HG03439 (cell line): ENCODE results near the gene TMEM86A.
"Not testable (repeated sequence)": the region's sequence is repeated elsewhere in the genome, so short reads cannot be mapped to it uniquely, and the experiment has no call there.

Source experiments
- ATAC-seq: cut with Tn5 transposase; IDR thresholded peaks from one replicate; pipeline ENCODE4 v1.9.1; 2021; ENCODE audit warnings: mild to moderate bottlenecking, moderate library complexity; ENCODE audit not compliant: unreplicated experiment

The TMEM86A gene, protein sequence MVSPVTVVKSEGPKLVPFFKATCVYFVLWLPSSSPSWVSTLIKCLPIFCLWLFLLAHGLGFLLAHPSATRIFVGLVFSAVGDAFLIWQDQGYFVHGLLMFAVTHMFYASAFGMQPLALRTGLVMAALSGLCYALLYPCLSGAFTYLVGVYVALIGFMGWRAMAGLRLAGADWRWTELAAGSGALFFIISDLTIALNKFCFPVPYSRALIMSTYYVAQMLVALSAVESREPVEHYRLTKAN

DNA sequence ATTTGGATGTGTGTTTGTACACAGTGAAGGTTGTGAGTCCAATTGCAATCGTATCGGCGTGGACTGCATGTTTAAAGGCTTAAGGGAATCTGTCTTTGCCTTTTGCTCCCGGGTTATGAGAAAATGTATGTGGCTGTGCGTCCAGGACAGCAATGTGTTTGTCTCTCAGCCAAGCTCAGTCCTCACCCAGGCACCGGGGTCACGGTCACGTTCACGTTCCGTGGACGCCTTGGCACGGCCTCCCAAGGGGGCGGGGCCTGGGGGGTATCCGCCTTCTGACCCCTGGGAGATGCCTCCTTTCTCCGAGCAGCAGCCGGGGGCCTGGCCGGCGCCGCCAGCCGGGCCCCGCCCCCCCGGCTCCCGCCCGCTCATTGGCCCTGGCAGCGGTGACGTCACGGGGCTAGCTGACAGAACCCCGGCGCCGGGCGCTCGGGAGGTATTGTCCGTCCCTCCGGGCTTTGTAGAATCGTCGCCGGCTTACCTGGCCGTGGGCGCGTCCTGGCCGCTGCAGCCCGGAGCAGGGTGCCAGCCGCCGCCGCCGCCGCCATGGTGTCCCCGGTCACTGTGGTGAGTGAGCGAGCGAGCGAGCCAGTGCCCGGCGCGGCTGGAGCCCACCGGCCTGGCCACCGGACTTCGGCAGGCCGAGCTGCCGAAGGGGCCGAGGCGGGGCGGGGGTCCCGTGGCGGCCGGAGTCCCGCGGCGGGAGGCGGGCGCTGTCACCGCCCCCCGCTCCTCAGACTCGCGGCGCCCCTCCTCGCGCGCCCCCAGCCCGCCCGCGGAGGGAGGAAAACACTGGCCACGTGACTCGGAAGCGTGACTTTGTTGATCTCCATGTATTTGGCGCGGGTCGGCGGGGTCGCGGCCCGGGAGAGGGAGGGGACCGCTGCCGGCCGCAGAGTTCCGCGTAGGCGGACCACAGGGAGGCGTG, at the start of gene TMEM86A:
Gene TMEM86A (plus strand): TSS at position 439 of the 928 bp plus-strand sequence. CDS start 108 bp downstream, at position 547.
- ATAC-seq = peak; percentile 89

DNA sequence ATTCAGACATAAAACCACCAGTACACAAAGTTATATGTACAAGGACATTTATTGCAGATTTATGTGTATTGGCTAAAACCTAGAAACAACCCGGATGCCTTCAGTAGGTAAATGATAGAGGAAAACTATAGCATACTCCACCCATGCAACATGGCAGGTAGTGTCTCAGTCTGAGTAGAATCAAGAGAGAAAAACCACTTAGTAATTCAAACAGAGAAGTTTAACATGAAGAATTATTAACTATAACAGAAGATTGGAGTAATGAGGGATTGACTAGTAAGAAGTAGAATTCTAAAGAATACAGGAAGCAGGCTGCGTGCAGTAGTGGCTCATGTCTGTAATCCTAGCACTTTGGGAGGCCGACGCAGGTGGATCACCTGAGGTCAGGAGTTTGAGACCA, 48.2 kb upstream of the TMEM86A start:
- peak; percentile 31 for ATAC-seq

DNA sequence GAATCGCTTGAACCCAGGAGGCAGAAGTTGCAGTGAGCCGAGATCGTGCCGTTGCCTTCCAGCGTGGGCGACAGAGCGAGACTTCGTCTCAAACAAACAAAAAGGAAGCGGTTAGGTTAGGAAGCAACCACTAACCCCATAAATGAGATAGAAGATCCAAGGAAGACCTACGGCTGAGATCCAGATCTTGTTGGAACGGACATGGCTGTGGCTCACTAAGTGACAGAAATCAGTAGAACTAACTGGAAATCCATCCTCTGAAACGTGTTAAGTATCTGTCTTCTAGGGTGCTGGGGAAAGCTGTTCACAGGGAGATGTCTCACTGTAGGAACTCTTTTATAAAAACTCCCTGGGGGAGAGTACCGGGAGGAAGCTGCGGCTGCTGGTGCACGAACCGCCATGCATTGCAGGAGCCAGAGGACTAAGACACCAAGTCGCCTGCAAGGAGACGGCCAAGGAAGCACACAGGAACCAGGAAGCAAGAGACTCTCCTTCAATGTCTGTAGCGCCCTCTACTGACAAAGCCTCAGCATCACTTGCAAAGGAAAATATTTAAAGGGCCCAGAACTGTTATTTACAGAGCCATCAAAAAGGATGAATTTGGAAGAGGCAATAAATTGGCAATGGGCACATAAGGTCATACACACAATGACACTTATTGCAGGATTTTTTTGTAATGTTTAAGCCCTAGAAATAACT, 47.6 kb upstream of the TMEM86A start:
- ATAC-seq = peak; percentile 81

DNA sequence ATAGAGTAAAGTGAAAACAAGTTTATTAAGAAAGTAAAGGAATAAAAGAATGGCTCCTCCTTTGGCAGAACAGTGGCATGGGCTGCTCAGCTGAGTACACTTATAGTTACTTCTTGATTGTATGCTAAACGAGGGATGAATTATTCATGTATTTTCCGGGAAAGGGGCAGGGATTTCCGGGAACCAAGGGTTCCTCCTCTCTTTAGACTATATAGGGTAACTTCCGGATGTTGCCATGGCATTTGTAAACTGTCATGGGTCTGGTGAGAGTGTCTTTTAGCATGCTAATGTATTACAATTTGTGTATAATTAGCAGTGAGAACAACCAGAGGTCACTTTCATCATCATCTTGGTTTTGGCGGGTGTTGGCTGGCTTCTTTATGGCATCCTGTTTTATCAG, 40.9 kb upstream of the TMEM86A start:
- ATAC-seq = no peak

DNA sequence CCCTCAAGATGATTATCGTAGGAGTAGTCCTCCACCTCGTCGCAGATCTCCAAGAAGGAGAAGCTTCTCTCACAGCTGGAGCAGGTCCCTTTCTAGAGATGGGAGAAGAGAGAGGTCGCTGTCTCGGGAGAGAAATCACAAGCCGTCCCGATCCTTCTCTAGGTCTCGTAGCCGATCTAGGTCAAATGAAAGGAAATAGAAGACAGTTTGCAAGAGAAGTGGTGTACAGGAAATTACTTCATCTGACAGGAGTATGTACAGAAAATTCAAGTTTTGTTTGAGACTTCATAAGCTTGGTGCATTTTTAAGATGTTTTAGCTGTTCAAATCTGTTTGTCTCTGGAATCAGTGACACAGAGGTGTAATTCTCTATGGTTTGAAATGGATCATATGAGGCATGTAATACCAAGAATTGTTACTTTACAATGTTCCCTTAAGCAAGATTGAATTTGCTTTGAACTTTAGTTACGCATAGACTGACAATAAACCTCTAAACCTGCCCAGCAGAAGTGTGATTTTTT, 33.2 kb upstream of the TMEM86A start:
- not testable (repeated sequence) for ATAC-seq

DNA sequence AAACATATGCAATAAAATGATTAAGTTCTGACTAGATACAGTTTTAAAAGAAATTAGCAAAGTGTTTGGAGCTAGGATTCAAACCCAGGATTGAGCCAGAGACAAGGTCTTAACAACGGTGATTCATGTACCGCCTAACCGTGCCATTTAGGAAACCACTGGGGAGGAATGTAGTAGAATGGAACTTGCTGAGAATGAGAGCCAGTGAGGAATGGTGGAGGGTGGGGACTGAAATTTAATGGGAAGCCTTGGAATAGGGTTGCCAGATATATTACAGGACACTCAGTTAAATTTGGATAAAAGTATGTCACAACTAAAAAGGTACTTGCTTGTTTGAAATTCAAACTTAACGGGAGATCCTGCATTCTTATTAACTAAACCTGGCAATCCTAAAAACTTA, 30.4 kb upstream of the TMEM86A start:
- no peak for ATAC-seq

DNA sequence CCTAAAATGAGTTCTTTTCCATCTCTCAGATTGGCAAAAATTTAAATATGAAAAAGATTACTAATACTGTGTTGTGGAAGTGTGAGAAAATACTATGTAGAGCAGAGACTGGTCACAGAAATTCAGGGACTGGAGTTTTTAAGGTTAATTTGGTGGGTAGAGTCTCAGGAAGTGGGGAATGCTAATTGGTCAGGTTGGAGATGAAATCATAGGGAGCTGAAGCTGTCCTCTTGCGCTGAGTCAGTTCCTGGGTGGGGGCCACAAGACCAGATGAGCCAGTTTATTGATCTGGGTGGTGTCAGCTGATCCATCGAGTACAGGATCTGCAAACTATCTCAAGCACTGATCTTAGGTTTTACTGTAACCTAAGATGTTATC, 29.4 kb upstream of the TMEM86A start:
- no peak for ATAC-seq

DNA sequence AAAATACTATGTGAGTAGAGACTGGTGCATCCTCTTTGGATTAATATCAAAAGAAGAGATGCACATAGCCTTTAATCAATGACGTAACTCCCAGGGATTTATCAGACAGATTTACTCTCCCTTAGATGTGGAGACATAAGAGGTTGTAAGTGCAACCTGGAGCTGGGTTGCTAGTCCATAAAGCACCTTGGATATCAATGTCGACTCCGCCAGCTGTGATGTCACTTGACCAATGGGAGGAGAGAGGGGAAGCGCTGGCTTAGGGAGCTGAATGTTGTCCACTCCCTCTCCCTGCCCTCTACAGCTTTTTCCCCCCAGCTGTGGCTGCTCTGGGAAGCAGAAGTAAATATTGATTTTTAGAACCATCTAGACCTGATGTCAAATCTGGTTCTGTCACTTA, 28.9 kb upstream of the TMEM86A start:
- ATAC-seq = no peak

DNA sequence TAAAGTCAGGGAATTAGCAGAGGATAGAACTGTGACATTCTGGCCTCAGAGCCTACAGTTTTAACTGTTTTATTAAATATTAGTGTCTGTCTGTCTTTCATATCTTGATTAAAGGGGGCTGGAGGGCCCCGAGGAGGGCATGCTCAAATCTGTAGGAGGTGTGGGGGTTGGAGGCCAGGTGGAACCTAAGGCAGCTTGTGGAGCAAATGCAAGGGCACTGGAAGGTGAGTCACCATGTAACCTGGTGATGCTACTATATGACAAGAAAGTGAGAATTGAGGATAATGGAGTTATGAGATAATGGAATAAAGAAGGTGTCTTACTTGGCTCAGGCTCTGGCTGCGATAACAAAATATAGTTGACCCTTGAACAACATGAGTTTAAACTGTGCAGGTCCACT, 27.3 kb upstream of the TMEM86A start:
- no peak for ATAC-seq

DNA sequence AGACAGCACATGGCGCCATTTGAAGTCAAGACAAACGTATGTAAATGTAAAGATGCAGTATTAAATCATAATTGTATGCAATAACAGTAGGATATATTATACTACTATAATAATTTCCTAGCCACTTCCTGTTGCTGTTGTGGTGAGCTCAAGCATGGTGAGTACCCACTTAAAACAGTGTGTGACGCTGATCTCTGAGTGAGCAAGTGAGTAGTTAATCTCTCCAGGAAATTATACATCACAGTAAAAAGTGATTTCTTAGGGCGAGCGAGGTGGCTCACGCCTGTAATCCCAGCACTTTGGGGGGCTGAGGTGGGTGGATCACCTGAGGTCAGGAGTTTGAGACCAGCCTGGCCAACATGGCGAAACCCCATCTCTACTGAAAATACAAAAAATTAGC, 26.4 kb upstream of the TMEM86A start:
- ATAC-seq = not testable (repeated sequence)

DNA sequence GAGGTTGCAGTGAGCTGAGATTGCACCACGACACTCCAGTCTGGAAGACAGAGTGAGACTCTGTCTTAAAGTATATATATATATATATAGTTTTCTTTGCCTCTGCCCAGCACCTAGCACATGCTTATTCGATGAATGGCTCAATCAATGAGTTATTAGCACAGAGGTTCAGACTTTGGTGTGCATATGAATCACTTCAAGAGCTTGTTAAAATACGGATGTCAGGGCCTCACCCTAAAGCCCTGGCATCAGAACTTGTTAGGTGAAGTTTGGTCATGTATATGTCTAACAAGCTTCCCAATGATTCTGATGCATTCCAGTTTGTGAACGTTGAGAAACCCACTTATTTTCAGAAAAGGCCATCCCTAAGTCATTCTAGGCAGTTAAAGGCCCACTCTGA, 21.8 kb upstream of the TMEM86A start:
- no peak for ATAC-seq

DNA sequence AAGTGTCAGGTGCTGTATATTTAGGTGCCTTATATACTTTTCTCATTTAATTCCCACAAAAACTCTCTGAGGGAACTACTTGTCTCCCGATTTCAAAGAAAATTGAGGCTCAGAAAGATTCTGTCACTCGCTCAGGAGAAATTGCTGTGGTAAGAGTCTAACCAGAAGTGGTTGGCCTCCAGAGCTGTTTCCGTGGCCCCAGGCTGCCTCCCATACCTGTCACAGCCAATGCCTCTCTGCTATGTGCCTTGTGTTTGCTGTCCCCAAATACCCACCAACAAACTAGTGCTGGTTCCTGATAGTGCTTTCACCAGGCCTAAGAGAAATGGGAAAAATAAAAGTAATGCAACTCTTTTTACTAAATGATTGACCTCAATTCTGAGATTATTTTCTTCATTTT, 21.0 kb upstream of the TMEM86A start:
- no peak for ATAC-seq

DNA sequence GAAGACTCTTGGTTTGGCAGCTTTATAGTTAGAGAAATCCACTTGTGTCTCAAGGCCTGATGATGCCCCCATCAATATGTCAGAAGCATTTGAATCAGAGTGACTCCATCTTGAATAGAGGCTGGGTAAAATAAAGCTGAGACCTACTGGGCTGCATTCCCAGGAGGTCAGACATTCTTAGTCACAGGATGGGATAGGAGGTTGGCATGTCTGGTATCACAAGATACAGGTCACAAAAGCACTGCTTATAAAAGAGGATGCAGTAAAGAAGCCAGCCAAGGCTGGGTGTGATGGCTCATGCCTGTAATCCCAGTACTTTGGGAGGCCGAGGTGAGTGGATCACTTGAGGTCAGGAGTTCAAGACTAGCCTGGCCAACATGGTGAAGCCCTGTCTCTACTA, 16.6 kb upstream of the TMEM86A start:
- not testable (repeated sequence) for ATAC-seq

DNA sequence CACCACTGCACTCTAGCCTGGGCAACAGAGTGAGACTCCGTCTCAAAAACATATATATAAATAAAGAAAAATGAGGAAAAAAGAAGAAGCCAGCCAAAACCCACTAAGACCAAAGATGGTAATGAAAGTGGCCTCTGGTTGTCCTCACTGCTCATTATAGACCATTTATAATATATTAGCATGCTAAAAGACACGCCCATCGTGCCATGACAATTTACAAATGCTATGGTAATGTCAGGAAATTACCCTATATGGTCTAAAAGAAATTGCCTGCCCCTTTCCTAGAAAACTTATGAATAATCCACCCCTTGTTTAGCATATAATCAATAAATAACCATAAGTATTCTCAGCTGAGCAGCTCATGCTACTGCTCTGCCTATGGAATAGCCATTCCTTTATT, 16.1 kb upstream of the TMEM86A start:
- no peak for ATAC-seq

DNA sequence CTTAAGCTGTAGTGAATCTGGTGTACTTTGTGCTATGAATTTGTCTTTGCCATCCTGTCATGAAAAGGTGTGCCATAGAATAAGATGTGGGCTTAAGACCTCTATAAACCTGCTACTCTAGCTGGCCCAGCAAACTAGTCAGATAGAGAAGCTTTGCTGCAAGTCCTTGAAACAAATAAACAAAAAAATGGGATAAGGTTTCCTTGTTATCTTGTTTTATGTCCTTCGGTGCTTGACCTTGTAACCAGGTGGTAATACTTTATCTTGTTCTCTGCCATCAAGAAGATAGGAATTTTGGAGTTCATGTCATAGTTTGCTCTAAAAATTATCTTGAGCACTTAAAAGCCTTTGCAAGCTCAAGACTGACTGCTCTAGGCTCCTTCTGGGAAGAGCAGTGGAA, 14.3 kb upstream of the TMEM86A start:
- no peak for ATAC-seq

DNA sequence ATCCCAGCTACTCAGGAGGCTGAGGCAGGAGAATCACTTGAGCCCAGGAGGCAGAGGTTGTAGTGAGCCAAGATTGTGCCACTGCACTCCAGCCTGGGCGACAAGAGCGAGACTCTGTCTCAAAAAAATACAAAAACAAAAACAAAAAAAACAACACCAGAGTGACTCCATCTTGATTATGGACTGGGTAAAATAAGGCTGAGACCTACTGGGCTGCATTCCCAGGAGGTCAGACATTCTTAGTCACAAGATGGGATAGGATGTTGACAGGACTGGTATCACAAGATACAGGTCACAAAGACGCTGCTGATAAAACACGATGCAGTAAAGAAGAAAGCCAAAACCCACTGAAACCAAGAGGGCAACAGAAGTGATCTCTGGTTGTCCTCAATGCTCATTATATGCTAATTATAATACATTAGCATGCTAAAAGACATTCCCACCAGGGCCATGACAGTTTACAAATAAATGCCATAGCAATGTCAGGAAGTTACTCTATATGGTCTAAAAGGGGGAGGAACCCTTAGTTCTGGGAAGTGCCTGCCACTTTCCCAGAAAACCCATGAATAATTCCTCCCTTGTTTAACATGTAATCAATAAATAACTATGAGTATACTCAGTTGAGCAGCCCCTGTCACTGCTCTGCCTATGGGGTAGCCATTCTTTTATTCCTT, 7.0 kb upstream of the TMEM86A start:
- not testable (repeated sequence) for ATAC-seq

DNA sequence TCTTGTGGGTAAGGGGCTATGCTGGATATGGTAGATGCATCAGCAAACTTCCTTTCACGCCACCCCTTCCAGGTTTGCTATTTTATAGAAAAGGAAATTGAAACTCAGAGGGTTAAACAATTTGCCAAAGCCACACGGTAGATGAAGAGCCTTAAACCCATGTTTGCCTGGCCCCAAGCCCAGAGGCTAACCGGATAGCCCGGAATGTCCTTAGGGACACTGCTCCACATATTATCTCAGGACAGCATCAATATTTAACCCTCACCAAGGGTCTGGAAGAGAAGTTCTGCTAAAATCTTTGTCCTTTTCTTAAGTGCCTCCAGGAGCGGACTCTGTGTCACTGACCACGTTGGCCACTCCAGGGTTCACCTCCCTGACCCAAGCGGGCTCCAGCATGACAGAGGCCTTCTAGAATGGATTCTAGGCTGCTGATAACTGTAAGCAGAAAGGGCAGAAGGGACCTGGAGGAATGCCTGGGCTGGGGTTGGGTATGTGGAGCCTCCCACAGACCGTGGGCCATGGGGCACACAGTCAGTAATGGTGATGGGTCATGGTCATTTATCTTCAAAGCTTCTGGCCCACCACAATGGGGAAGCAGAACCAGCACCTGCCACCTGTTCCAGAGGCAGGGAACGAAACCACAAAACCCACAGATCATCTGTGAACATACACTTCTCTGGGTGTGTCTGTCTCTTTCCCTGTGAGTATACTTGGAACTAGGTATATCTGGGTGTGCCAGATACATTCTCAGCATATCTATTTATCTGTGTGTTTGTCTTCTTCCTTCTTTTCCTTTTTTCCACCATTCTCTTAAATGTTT, 5.4 kb upstream of the TMEM86A start:
- no peak for ATAC-seq

DNA sequence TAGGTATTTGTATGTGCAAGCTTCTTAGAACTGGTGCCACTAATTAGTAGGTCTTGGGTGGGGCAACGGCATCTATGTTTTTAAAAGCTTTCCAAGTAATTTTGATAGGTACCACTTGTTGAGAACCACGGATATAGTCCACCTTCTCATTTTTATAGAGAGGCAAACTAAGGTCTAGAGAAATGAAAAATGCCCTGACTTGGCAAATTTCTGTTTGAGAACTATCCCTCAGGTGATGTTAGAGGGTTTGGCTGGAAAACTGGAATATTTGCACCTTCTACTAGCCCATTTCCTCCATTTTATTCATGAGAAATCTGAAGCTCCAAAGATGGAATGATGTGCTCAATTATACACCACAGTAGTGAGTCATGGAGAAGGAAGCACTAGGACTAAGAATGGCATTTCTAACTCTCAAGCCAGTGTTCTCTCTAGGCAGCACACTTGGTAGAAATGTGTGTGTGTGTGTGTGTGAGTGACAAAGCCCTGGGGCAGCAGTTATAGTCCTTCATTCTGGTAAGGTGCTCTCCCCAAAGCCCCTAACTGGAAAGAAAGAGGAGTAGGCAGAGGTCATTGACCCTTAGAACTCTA, 1.8 kb upstream of the TMEM86A start:
- no peak for ATAC-seq

DNA sequence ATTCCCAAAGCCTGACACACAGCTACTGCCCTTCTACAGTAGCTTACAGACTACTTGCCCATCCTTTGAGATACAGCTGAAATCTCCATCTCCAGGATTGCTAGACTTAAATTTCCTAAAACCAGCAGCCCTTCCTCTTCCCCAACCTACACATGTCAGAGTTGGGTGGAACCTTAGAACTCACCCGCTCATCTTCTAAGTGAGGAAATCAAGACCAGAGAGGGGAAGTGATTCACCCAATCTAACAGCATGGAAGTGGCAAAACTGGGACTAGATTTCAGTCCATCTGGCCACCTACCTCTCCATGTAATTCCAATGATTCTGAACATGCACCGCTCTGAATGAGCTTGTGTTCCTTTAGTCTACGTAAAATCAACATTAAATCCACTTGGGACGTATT, 1.0 kb upstream of the TMEM86A start:
- no peak for ATAC-seq

DNA sequence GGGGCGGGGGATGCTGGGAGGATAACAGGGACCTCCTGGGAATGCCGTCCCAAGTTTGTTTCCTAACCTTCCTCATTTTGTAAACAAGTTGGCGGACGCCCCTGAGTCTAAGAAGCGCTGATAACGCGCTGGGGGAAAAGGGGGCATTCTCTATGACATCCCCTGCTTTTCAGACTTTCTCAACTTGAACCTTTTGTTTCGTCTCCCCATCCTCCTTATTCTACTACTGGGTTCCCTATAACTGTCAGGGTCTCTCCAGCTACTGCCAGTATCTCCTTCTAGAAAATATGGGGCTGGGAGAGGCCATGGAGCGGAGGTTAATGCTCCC, 654 bp downstream of the TMEM86A start:
- ATAC-seq = no peak
